GM13976 (cell line): Measurements from ENCODE around the gene FAM171A1.
"Not testable (repeated sequence)": the region's sequence is repeated elsewhere in the genome, so short reads cannot be mapped to it uniquely, and the experiment has no call there.

Experiments used
- DNase-seq: peaks from one replicate; pipeline ENCODE4 v3.0.0; 2012; ENCODE audit warnings: low spot score
- in situ Hi-C: fragments of 300-500 bp; cut with MboI; formaldehyde crosslinking; loops from one replicate; pipeline ENCODE4 v1.12.0; 2022; ENCODE audit warnings: low sequenced_read_pairs, mixed read lengths, inconsistent platforms; ENCODE audit not compliant: unreplicated experiment
- TF ChIP-seq, protein P1 (sequence below): IDR thresholded peaks from 2 replicates; pipeline ENCODE4 v1.5.1; 2012; ENCODE audit warnings: borderline replicate concordance, mild to moderate bottlenecking; ENCODE audit not compliant: insufficient read depth; ENCODE audit errors: extremely low read depth, missing control alignments, control extremely low read depth

FAM171A1 gene

DNA sequence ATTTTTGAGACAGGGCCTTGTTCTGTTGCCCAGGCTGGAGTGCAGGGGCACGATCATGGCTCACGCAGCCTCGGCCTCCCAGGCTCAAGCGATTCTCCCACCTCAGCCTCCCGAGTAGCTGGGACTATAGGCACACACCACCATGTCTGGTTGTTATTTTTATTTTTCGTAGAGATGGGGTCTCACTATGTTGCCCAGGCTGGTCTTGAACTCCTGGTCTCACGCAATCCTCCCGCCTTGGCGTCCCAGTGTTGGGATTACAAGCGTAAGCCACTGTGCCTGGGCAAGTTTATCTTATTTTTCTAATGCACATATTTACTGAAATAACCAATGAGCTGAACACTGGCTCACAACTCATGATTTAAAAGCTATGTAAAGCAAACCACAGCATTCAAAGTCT is 61.9 kb downstream of the FAM171A1 start:
- in situ Hi-C loops = no loop called here
- no peak for DNase-seq
- TF ChIP-seq, protein P1, sequence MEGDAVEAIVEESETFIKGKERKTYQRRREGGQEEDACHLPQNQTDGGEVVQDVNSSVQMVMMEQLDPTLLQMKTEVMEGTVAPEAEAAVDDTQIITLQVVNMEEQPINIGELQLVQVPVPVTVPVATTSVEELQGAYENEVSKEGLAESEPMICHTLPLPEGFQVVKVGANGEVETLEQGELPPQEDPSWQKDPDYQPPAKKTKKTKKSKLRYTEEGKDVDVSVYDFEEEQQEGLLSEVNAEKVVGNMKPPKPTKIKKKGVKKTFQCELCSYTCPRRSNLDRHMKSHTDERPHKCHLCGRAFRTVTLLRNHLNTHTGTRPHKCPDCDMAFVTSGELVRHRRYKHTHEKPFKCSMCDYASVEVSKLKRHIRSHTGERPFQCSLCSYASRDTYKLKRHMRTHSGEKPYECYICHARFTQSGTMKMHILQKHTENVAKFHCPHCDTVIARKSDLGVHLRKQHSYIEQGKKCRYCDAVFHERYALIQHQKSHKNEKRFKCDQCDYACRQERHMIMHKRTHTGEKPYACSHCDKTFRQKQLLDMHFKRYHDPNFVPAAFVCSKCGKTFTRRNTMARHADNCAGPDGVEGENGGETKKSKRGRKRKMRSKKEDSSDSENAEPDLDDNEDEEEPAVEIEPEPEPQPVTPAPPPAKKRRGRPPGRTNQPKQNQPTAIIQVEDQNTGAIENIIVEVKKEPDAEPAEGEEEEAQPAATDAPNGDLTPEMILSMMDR = no peak

DNA sequence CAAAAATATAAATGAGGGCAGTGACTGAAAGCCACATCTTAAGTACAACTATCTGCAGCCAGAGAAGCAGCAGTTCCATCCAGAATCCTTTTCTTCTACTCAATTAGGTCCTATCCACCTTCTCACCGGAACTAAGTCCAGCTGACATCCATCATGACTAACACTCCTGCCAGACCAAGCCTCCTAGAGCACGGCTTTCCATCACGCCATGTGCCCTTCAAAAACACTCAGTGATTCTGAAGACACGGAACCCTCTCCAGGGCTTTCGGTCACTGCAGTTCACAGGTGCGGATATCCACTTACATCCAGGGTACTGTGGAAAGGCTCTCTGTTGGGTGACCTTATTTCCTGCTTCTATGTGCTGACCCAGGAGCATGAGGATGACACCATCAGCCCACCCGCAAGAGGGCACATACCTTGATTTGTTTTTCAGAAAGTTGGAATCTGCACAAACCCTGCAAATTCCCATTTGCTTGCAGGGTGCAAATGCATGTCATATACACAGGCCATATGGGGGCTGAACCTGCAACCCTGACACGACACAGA is 64.3 kb downstream of the FAM171A1 start:
- TF ChIP-seq, protein P1 = no peak
- DNase-seq = no peak
- in situ Hi-C loops = no loop called here

DNA sequence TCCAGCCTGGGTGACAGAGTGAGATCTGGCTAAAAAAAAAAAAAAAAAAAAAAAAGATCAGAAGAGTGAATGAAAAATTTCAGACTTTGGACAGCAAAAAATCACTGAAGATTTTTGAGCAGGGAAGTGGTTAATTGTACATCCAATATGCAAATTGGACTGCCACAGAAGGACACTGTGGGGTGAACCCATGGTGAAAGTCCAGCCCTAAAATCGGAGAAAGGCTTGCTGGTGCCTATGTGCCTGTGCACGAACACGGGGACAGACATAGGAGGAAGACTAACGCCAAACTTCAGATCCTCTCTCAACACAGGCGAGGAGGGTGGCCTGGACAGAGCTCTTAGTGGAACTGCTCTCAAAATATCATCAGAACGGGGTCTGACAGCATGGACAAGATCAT is 65.5 kb downstream of the FAM171A1 start:
- no peak for DNase-seq
- in situ Hi-C loops = no loop called here
- TF ChIP-seq, protein P1 = no peak

DNA sequence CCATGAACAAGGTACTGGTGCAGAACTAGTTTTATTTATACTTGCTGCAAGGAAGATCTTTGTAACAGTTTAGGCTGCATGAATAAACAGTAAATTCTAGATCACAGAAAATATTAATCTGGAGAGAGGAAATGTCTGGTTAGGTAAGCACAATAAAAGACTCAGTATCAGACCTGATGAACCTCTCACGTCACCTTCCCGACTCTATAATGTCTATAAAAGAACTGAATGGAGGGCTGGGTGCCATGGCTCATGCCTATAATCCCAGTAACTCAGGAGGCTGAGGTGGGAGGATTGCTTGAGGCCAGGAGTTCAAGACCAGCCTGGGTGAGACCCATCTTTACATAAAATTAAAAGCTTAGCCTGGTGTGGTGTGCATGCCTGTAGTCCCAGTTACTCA is 65.9 kb downstream of the FAM171A1 start:
- TF ChIP-seq, protein P1 = no peak
- in situ Hi-C loops = no loop called here
- no peak for DNase-seq

DNA sequence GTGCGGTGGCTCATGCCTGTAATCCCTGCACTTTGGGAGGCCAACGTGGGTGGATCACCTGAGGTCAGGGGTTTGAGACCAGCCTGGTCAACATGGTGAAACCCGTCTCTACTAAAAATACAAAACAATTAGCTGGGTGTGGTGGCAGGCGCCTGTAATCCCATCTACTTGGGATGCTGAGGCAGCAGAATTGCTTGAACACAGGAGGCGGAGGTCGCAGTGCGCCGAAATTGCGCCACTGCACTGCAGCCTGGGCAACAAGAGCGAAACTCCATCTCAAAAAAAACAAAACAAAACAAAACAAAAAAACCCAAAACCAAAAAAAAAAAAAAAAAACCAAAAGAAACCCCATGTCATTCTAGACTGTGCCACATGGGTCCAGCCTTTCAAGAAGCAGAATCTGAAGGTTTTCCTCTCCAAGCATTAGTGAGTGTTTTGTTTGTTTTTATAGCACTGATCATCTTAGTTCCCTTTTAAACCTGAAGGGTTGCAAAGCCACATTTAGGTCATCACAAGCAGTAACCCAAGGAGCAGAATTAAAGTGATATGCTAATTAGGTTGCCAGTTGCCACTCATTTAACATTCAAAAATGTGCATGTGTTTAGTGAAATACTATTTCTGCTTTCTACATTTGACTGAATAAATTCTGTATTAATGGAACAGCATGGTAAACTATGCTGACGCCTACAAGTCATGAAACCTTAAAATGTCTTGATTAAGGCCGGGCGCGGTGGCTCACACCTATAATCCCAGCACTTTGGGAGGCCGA is 68.7 kb downstream of the FAM171A1 start:
- DNase-seq, in situ Hi-C loops: not testable (repeated sequence)

DNA sequence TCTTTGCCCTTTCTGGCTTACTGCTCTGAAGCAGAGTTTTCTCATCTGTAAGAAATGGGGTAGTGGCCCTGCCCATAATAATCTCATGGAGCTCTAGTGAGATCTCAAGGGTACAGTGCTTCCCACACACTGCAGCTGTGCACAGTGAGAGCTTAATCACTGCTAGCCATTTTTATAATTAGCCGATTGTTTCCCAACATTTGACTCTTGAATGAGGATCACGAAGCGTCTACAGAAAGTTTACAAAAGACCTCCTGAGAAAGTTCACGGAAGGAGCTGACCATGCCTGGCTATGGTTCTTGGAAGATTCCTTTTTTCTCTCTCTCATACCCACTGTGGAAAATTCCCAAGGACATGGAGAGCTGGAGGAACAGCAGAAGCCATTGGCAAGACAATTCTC is 70.4 kb downstream of the FAM171A1 start:
- in situ Hi-C loops = no loop called here
- no peak for DNase-seq
- TF ChIP-seq, protein P1 = no peak

DNA sequence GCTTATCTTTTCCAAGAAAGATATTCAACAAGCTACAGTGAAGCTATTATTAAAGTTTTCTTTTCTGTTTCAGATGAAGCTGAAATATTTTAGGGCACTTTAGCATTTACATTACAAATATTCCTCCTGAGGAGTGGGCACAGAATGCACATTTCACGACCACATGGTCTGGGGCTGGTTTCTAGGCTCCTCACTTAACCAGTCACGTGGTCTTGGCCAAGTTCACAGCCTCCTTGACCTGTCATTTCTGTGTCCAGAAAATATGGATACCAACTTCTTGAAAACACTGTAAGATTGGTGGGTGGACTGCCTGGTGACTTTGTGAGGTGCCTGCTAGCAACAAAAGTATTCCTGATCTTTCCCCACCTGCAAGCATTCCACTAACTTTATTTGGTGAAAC is 70.9 kb downstream of the FAM171A1 start:
- DNase-seq = no peak
- TF ChIP-seq, protein P1 = no peak
- in situ Hi-C loops = no loop called here
